ENCODE data around the gene CYB5D1.

- no peak for TF ChIP-seq CTCF (IDR thresholded peaks at IDR 0.05; ENCODE audit: insufficient read depth, low read depth, low read length)
- TF ChIP-seq EZH2 (IDR thresholded peaks at IDR 0.05; ENCODE audit: insufficient read depth, low read length) = no peak
These were observed at the start of gene CYB5D1 for GRCh38 chr17:7857713-7858521.

Data from astrocyte (in vitro differentiated cells and primary cell).